Activated effector memory CD4-positive, alpha-beta T cell treated with anti-CD3 and anti-CD28 coated beads, Interleukin-2, amount 50 U/mL, for 16 hours (primary cell): ENCODE measurements around the gene PRRG4.
"Not testable (repeated sequence)": the region's sequence is repeated elsewhere in the genome, so short reads cannot be mapped to it uniquely, and the experiment has no call there.

Experiments used
- DNase-seq: peaks from one replicate; pipeline ENCODE4 v3.0.0-alpha.2; 2020

Gene PRRG4

DNA sequence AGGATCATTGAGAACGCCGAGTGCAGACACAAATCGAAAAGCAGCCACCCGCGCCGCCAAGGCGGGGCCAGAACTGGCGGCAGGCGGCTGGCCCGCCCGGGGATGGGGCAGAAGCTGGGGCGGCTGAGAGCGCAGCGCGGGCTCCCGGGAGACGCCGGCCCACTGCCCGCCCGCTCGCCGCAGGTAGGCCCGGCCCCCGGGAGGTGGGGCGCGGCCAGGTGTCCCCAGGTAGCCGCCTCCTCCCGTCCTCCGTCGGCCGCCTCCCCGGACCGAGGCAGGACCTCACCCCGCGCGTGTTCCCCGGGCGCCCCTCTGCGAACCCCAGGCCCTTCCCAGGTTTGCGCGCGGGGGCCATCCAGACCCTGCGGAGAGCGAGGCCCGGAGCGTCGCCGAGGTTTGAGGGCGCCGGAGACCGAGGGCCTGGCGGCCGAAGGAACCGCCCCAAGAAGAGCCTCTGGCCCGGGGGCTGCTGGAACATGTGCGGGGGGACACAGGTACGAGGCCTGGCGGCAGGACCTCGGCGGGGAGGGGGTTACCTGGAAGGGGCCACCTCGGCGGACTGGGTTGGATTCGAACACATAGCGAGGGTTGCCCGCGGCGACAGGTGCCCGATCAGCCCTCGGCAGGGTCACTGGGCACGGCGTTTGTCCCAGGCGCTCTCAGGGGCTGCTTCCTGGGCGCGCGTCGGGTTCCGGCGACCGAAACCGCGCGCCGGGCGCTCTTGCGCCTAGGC, at the start of gene PRRG4:
TSS of gene PRRG4 (plus strand) at position 248 of the 733 bp plus-strand sequence. CDS start 603 bp downstream, outside the sequence.
- peak; percentile 71 for DNase-seq

DNA sequence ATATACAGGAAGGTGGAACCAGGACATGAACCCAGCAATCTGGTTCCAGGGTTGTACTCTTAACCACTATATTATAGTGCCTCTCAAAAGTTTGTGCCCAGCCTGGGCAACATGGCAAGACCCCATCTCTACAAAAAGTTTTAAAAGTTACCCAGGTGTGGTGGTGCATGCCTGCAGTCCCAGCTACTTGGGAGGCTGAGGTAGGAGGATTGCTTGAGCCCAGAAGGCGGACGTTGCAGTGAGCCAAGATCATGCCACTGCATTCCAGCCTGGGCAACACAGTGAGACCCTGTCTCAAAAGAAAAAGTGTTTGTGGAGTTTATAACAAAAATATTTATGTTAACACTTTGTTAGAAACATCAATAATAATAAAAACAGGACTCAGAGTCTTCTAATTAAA, 48.9 kb upstream of the PRRG4 start:
- DNase-seq = not testable (repeated sequence)

DNA sequence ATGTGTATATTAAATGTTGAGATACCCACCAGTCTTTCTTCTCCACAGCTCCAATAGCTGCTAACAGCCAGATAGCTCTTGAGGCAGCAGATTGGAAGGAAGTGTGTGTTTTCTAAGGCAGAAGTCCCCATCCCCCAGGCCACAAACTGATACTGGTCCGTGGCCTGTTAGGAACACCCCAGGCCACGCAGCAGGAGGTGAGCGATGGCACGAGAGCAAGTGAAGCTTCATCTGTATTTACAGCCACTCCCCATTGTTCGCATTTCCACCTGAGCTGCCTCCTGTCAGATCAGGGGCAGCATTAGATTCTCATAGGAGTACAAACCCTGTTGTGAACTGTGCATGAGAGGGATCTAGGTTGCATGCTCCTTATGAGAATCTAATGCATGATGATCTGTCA, 48.0 kb upstream of the PRRG4 start:
- DNase-seq = no peak

DNA sequence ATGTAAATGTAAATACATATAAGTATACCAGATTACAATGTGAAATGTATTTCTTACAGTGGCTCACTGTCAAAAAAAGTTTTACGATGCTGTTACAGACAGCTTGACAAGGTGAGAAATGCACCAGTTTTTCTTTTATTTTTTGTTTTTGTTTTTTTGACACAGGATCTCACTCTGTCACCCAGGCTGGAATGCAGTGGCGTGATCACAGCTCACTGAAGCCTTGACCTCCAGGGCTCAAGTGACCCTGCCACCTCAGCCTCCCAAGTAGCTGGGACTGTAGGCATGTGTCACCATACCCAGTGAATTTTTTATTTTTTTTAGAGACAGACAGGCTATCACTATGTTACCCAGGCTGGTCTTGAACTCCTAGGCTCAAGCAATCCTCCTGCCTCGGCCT, 44.5 kb upstream of the PRRG4 start:
- no peak for DNase-seq

GRCh38 chr11:32786811-32787210, 42.9 kb upstream of the PRRG4 start:
- no peak for DNase-seq

- DNase-seq = no peak
These were observed 38.8 kb upstream of the PRRG4 start for GRCh38 chr11:32790916-32791315.

DNA sequence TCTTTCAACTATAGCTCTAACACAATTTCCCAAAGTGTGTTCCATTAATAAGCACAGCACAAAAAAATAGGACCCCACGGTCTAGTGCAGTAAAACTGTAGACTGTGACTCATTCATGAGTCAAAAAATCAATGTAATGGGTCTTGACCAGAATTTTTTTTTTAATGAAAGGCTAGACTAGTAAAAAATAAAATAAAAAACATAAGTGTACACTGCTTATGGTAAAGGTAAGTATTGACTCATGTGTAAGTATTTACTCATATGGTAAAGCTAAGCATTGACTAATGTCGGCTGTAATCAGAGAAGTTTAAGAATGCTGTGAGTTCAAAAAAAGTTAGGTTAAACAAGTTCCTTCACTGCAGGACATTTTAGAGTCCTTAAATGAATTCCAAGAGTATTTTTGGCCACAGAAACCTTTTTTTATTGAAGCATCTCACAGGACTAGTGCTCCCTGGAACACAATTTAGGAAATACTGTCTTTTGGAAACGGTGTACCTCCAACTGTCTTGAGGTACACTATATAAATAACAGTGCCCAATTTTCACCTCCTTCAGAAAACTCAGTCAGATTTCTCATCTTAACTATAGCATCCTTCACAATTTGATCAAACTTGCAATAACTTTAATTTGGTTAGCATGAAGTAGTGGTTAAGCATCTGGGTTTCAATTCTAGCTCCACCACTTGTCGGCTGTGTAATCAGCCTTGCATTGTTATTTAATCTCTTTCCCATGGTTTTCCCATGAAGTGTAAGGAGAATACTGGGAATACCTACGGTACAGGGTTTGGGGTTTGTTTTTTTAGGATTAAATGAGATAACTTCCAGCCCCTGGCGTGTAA, 37.4 kb upstream of the PRRG4 start:
- no peak for DNase-seq

DNA sequence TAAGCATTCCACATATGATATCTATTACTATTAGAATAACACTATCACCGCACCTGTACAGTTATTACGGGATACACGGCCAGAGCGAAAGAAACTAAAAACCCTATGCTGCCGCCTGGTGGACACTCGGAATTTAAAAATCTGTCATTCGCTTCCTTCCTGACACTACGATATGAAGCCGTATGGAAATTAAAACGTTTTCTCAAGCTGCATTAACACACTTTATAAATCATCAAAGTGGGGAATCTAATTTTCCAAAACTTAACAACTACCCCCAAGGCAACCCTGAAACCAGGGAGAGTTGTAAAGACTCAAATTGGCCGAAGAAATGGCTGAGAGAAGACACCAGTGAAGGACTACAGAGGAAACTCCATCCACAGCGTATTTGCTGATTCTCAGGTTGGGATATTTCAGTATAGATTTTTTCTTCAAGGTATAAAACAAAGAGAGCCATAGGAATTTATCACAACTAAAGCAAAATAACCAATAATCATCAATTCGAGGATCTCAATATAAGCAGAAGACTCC, 36.7 kb upstream of the PRRG4 start:
- peak; percentile 86 for DNase-seq

DNA sequence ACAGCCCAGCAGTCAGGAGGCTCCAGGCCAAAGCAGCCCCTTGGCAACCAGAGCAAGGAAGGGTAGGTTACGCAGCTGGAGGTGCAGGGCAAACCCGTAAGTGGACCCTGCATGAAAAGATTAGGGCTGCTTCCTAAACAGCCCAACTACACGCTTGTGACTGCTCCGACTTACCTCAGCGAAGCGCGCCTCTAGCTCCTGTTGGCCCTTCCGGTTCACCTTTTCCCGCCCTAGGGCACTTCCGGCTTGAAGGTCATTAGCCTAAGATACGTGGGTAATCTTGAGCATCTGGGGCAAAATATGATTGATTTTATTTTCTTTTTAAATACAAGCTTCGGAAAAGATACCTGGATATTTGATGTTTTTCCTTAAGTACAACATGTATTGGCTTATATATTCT, 35.3 kb upstream of the PRRG4 start, which contains the start of gene CCDC73:
TSS of gene CCDC73 (minus strand) at position 224 of the 400 bp plus-strand sequence. CDS start 34,419 bp downstream, outside the sequence.
- DNase-seq = no peak

- no peak for DNase-seq
These were observed 33.3 kb upstream of the PRRG4 start for GRCh38 chr11:32796425-32796824.

GRCh38 chr11:32809313-32809712, 20.4 kb upstream of the PRRG4 start:
- DNase-seq = peak; percentile 71

DNA sequence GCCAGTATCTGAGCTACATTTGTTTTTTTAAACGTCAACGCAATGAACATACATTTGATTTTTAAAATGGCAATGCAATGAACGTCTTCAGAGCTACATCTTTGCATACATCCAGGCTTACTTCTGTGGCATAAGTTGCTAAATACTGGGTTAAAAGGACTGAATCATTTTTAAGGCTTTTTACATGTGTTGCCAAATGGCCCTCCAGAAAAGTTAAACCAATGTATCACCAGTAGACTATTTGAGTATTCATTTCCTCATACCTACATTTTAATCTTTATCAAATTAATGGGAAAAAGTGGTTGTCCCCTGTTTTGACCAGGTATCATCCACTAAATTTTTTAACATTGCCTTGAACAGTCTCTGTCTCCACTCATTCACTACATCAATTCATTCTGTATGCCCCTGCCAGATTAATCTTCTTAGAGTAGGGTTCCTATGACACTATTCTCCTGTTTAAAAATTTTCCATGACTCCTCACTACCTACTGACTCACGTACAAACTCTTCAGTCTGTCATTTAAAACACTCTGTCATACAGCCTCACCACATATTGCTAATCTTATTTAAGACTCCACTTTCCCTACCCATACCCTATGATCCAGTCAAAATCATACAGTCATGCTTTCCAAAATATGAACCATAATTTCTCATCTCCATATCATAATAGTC, 12.4 kb upstream of the PRRG4 start:
- no peak for DNase-seq

- no peak for DNase-seq
These were observed 11.9 kb upstream of the PRRG4 start for GRCh38 chr11:32817852-32818183.

DNA sequence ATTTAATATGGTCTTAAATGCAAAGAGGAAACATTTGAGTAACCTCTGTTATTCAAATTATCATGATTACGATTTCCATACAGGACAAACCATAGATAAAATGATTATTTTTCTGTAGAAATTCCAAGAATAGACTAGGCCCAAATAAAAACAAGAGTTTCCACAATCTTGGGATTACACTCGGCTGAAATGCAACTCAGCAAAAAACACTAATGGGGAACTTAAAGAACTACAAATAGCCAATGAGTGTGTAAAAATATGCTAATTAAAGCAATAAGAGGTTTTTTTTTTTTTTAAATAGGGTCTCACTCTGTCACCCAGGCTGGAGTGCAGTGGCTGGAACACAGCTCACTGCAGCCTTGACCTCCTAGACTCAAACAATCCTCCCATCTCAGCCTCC, 10.5 kb upstream of the PRRG4 start:
- DNase-seq = no peak

- no peak for DNase-seq
These were observed 9.2 kb upstream of the PRRG4 start for GRCh38 chr11:32820497-32820896.

DNA sequence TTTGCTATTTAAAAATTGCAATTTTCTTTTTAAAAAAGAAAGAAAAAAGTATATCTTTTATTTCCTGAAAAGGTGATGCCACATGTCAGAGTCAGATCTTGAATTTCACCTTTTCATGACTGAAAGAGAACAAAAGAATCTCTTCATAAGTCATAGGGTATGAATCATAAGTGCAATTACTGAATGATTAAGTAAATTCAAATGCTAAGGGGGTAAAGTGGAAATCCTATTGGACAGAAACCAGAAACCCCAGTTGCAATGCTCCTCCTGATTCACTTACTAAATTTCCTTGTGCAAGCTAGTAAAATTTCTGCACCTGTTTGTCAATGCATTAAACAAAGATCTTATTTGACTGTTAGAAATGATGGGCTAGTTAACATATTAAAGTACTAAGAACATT, 8.2 kb upstream of the PRRG4 start:
- no peak for DNase-seq

DNA sequence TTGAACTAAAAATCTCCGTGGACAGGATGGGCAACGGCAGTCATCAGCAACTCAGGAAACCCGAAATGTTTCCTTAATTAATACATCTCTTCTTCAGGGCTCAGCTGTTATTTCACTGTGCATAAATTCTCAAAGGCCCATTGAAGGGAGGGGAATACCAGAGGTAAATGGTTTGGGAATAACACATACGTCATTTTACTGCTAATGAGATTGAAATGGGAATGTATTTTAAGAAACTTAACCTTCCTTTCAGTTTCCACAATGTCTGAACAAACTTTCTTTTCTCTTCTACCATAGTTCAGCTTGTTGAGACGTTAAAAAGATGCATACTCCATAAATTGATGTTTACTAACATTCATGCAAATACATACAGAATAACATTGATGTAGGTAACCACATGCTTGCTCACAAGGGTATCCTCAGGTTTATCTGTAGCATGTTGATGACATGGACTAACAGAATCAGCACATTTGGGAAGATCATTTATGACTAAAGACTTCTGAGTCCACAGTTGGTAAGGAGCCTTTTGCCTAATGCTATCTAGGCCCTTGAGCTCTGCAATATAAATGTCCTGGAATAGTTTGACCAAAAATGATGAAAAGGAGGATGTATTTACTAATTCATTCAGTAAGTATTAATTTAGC, 7.7 kb upstream of the PRRG4 start:
- DNase-seq = no peak

- not testable (repeated sequence) for DNase-seq
These were observed 6.1 kb upstream of the PRRG4 start for GRCh38 chr11:32823617-32824016.

GRCh38 chr11:32826113-32826512, 3.6 kb upstream of the PRRG4 start:
- no peak for DNase-seq

DNA sequence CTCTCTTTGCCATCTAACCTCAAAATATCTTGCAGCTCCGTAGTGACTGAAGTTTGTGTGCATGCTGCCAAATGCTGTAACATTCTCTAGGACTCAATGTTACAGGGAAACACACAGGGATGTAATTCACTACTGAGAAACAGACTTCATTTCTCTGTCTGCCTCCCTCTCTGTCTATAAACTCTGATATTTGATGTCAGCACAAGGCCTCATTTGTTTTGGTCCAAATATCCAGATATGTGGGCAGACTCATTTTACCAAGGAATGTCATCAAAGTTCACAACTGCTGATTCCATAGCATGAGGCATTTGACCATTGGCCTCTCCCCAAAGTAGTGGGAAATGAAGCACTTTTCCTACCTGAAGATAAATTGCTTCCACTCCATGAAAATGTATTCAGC, 2.5 kb upstream of the PRRG4 start:
- DNase-seq = no peak

DNA sequence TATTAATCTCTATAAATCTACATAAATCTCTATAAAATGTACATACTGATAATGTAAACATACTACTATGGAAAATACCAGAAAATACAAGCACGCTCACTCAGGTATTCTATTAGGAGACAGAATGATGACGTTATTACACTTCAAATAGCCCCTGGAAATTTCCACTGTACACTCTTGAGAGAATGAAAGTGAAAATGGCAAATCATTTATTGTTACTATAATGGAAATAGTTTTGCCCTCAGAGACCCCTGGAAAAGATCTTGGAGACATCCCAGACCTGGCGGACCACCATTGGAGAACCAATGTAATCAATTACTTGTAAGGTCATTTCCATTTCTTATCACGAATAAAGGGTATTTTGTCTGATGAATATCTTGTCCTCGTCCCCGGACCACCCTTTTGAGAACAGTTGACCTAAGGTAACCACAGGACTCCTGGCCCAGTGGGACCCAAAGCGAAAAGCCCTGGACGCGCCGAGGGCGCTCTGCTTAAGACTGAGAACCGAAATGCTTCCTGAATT, 509 bp upstream of the PRRG4 start:
- DNase-seq = no peak

GRCh38 chr11:32830413-32830738, 649 bp downstream of the PRRG4 start:
- no peak for DNase-seq

DNA sequence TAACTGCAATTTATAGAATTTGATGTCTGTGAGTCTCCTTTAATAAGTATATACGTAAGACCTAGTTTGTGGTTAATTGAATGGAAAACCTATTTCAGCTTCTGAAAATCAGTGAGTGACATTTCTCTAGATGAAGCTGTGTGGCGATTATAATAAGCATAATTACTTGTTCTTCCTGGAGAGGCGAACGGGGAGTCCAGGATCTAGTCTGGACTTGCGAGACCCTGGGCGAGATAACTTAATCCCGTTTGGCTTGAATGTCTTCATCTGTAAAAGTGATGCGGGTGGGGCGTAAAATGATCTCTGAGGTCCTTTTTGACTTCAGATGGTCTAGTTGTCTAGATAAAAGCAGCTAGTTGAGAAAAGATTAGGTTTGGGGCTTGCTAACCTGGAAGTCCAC, 1.1 kb downstream of the PRRG4 start:
- no peak for DNase-seq
